GM23338 (cell line): ENCODE data around the gene LRRC27.

Source experiments
- CREB1 ChIP-seq: fragments of 250-450 bp; sonication (Bioruptor Pico); IDR thresholded peaks from 2 replicates; pipeline ENCODE4 v1.5.0; 2020; ENCODE audit warnings: low read depth, mild to moderate bottlenecking, moderate library complexity
- EZH2 ChIP-seq: fragments of 200-600 bp; sonication (generic); IDR thresholded peaks from one replicate; pipeline ENCODE4 v1.8.0; 2017; ENCODE audit warnings: antibody characterized with exemption, mild to moderate bottlenecking, low read depth; ENCODE audit not compliant: unreplicated experiment
- EZH2phosphoT487 ChIP-seq: fragments of 200-600 bp; sonication (generic); IDR thresholded peaks from one replicate; pipeline ENCODE4 v1.8.1; 2018; ENCODE audit warnings: antibody characterized with exemption; ENCODE audit not compliant: unreplicated experiment
- POLR2AphosphoS5 ChIP-seq: IDR thresholded peaks from 2 replicates; pipeline ENCODE4 v1.6.1; 2016; ENCODE audit warnings: antibody characterized with exemption, low read depth
- STAT1 ChIP-seq: IDR thresholded peaks from one replicate; pipeline ENCODE4 v1.6.1; 2016; ENCODE audit warnings: antibody characterized with exemption; ENCODE audit not compliant: unreplicated experiment
- ZNF114 ChIP-seq: fragments of 250-450 bp; sonication (Bioruptor Pico); IDR thresholded peaks from 2 replicates; pipeline ENCODE4 v1.5.0; 2020; ENCODE audit warnings: mild to moderate bottlenecking, moderate library complexity
- TF ChIP-seq, protein P1 (sequence below), 2 experiments: fragments of 200-600 bp in 1 of 2; sonication (generic) in 1 of 2; conservative IDR thresholded peaks; 2 replicates each; pipeline versions ENCODE4 v1.5.1 to v1.6.1; 2016 to 2017; ENCODE audit warnings: antibody characterized with exemption in 2 of 2, low read depth in 2 of 2, mild to moderate bottlenecking in 2 of 2, moderate library complexity in 1 of 2
- TF ChIP-seq, protein P2 (sequence below): IDR thresholded peaks from one replicate; pipeline ENCODE4 v1.6.1; 2018; ENCODE audit warnings: antibody characterized with exemption; ENCODE audit not compliant: unreplicated experiment

DNA sequence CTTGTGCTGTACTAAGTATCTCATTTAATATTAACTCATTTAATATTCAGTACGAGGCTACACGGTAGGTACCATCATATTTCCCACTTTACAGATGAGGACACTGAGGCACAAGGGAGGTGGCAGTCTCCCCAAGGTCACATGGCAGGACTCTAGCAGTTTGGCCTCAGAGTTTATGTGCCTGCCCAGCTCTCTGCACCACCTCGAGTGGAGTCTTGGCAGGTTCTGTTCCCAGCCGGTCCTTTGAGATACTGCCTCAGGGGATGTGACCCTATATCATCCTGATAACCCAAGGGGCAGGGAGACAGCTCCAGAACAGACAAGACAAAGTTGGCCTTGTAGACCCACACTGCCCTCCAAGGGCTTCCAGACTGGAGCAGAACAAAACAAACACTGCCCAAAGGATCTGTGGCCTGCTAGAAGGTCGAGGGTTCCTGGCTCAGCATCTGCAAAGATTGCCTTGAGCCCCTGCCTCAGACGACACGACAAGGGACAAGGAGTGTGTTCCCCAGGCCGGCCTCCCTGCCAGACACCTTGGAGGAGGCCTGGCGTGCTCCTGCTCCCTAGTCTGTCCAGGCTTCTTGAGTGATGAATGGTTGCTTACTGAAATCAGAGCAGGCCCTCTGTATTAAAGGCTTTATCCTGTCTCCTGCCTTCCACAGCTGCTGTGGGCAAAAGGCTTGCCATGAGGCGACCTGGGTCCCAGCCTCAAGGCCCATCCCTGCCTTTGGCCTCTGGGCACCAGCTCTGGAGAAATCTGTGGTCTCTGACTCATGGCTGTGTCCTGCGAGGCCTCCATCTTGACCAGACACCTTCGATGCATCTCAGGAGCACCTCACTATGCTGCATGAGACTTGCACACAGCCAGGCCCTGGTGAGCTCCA, 61.1 kb downstream of the LRRC27 start:
- TF ChIP-seq, protein P1, sequence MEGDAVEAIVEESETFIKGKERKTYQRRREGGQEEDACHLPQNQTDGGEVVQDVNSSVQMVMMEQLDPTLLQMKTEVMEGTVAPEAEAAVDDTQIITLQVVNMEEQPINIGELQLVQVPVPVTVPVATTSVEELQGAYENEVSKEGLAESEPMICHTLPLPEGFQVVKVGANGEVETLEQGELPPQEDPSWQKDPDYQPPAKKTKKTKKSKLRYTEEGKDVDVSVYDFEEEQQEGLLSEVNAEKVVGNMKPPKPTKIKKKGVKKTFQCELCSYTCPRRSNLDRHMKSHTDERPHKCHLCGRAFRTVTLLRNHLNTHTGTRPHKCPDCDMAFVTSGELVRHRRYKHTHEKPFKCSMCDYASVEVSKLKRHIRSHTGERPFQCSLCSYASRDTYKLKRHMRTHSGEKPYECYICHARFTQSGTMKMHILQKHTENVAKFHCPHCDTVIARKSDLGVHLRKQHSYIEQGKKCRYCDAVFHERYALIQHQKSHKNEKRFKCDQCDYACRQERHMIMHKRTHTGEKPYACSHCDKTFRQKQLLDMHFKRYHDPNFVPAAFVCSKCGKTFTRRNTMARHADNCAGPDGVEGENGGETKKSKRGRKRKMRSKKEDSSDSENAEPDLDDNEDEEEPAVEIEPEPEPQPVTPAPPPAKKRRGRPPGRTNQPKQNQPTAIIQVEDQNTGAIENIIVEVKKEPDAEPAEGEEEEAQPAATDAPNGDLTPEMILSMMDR (conservative IDR thresholded peaks at IDR 0.05; ENCODE audit: low read depth in 2 of 2): no peak
- TF ChIP-seq CREB1 (no peak), EZH2phosphoT487 (no peak), EZH2 (no peak), STAT1 (no peak), POLR2AphosphoS5 (no peak), ZNF114 (CRISPR knock-in tag) (no peak)
- TF ChIP-seq, protein P2, sequence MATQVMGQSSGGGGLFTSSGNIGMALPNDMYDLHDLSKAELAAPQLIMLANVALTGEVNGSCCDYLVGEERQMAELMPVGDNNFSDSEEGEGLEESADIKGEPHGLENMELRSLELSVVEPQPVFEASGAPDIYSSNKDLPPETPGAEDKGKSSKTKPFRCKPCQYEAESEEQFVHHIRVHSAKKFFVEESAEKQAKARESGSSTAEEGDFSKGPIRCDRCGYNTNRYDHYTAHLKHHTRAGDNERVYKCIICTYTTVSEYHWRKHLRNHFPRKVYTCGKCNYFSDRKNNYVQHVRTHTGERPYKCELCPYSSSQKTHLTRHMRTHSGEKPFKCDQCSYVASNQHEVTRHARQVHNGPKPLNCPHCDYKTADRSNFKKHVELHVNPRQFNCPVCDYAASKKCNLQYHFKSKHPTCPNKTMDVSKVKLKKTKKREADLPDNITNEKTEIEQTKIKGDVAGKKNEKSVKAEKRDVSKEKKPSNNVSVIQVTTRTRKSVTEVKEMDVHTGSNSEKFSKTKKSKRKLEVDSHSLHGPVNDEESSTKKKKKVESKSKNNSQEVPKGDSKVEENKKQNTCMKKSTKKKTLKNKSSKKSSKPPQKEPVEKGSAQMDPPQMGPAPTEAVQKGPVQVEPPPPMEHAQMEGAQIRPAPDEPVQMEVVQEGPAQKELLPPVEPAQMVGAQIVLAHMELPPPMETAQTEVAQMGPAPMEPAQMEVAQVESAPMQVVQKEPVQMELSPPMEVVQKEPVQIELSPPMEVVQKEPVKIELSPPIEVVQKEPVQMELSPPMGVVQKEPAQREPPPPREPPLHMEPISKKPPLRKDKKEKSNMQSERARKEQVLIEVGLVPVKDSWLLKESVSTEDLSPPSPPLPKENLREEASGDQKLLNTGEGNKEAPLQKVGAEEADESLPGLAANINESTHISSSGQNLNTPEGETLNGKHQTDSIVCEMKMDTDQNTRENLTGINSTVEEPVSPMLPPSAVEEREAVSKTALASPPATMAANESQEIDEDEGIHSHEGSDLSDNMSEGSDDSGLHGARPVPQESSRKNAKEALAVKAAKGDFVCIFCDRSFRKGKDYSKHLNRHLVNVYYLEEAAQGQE: no peak
